Measurements from ENCODE around the gene TMEM167A. TPM values are rescaled to one million over a fixed set of nuclear protein-coding genes. Genes with fewer than 3 reads are reported as not detected.

TMEM167A gene
- total and polyA plus RNA-seq, 2 of the 8 experiments (the other 6 are each of a cell fraction or from before 2014, with no cell fraction given): 50.6 to 178 TPM

GRCh38 chr5:83025690-83026478 is 51.3 kb downstream of the TMEM167A start:
- Histone ChIP-seq H2AK5ac (ENCODE audit: low read depth, low read length) (no peak overlapping the region), H3K56ac (replicated peaks; ENCODE audit: insufficient read length, low read depth, low read length) (no peak overlapping the region), H3K79me2 (ENCODE audit: control insufficient read depth in 1 of 2, insufficient read depth in 2 of 2, low read length in 2 of 2) (no peaks in the 10 kb centered on the region), H2BK12ac (ENCODE audit: low read depth, low read length) (no peak overlapping the region; the same call in 1 of the 2 replicates), H4K8ac (ENCODE audit: extremely low read depth, insufficient read depth, low read length) (no peak overlapping the region), H3K18ac (ENCODE audit: extremely low read depth, low read length) (no peak overlapping the region; the same call in 1 of the 2 replicates), H2BK5ac (ENCODE audit: low read depth, low read length) (no peak overlapping the region; the same call in 1 of the 2 replicates), H3K27ac (ENCODE audit: low read depth, low read length) (no peak overlapping the region), H3K36me3 (ENCODE audit: control insufficient read depth in 2 of 4, insufficient read depth in 4 of 4, low read length in 3 of 4) (no peaks in the 10 kb centered on the region), H3K9ac (replicated peaks in 1 of 4; ENCODE audit: extremely low read depth in 1 of 4, low read depth in 3 of 4, low read length in 3 of 4) (no peak overlapping the region), H3K79me1 (ENCODE audit: low read depth, low read length) (no peaks in the 10 kb centered on the region), H3K23me2 (ENCODE audit: low read depth, low read length) (no peaks in the 10 kb centered on the region), H3K4me3 (ENCODE audit: extremely low read depth in 1 of 4, insufficient read depth in 2 of 4, low read depth in 3 of 4, low read length in 4 of 4) (peak overlapping the region in 1 of 4 experiments; percentile 40; a peak in 1 of 8 replicates), H3K9me3 (ENCODE audit: insufficient read depth in 2 of 2, low read depth in 1 of 2, low read length in 1 of 2) (no peaks in the 10 kb centered on the region), H2BK15ac (ENCODE audit: low read length) (no peak overlapping the region), H2BK120ac (replicated peaks; ENCODE audit: low read depth, low read length) (no peak overlapping the region), H3K4me1 (replicated peaks in 1 of 4; ENCODE audit: control insufficient read depth in 3 of 4, insufficient read depth in 4 of 4, low read length in 3 of 4) (peaks cover 0 to 7% (median 7%) of the 10 kb centered on the region in 4 experiments; a peak in 4 of 7 replicates), H4K91ac (replicated peaks; ENCODE audit: insufficient read length, low read length) (no peak overlapping the region), H3K23ac (ENCODE audit: insufficient read length) (no peak overlapping the region), H3K27me3 (replicated peaks in 1 of 4; ENCODE audit: control insufficient read depth in 3 of 4, extremely low read depth in 1 of 4, insufficient read depth in 3 of 4, low read length in 3 of 4) (no peaks in the 10 kb centered on the region), H4K5ac (ENCODE audit: insufficient read length, low read depth, low read length) (no peak overlapping the region), H3K4me2 (ENCODE audit: insufficient read depth in 1 of 2, low read depth in 2 of 2, low read length in 2 of 2) (peak overlapping the region; percentile 9 to 56; a peak in 3 of 4 replicates), H3K4ac (replicated peaks; ENCODE audit: insufficient read length, low read depth, low read length) (no peak overlapping the region), H3K14ac (ENCODE audit: insufficient read length) (no peak overlapping the region), H2BK20ac (ENCODE audit: low read length) (no peak overlapping the region; the same call in 1 of the 2 replicates), H4K20me1 (replicated peaks in 1 of 2; ENCODE audit: control insufficient read depth in 1 of 2, insufficient read depth in 2 of 2, low read length in 2 of 2) (no peaks in the 10 kb centered on the region), H2AFZ (ENCODE audit: low read length) (no peak overlapping the region)
- FAIRE-seq (peak; percentile 65), DNase-seq (ENCODE audit: low read depth in 1 of 2, low spot score in 2 of 2) (no peak)
- 47% methylated on average over 8 of the region's 8 CpGs; no CpG with 5 or more reads in 1 of the 2 experiments for WGBS, 2 experiments (ENCODE audit: extremely low coverage in 1 of 2, insufficient coverage in 1 of 2, insufficient read length in 1 of 2, insufficient replicate concordance in 2 of 2, low coverage in 1 of 2, low lambda C conversion rate in 2 of 2, missing lambda C conversion rate in 1 of 2)
- CTCF ChIA-PET (ENCODE audit: partially characterized antibody): interaction anchor here (0.7 to 2.0 kb wide), 2 partner anchors 10 to 164 kb away, joined by 3 to 7 read pairs; no protein-coding TSS in a partner anchor
- POLR2A ChIA-PET (ENCODE audit: partially characterized antibody): interaction anchor here (0.6 to 2.5 kb wide), 3 partner anchors 10 to 44 kb away, joined by 3 to 21 read pairs (median 3); no protein-coding TSS in a partner anchor
- TF ChIP-seq EGR1 (IDR thresholded peaks at IDR 0.05; ENCODE audit: borderline replicate concordance, low read depth, low read length) (no peak), YY1 (IDR thresholded peaks at IDR 0.05; ENCODE audit: low read depth, low read length) (no peak), JUND (IDR thresholded peaks at IDR 0.05; ENCODE audit: low read length) (no peak), ASH2L (IDR thresholded peaks at IDR 0.05; ENCODE audit: low read length) (peak; percentile 2), KDM1A (IDR thresholded peaks at IDR 0.05; ENCODE audit: borderline replicate concordance, low read length) (no peak), CTBP2 (IDR thresholded peaks at IDR 0.05; ENCODE audit: borderline replicate concordance, insufficient read depth, insufficient read length, low read length) (no peak), CBX8 (IDR thresholded peaks at IDR 0.05; ENCODE audit: borderline replicate concordance, low read depth, low read length) (no peak), RAD21 (IDR thresholded peaks at IDR 0.05 in 1 of 2, conservative IDR thresholded peaks at IDR 0.05 in 1 of 2; ENCODE audit: low read depth in 2 of 2, low read length in 2 of 2) (peak; percentile 48 to 51)

Data from H1 (cell line).